NOMO-1 treated with dmso at 0.1 percent for 144 hours (cell line): ENCODE measurements around the gene CNGB1.
"Not testable (repeated sequence)": the region's sequence is repeated elsewhere in the genome, so short reads cannot be mapped to it uniquely, and the experiment has no call there.

Experiments used
- DNase-seq: peaks from one replicate; lab custom pipeline; 2025; ENCODE audit not compliant: unreplicated experiment; lab: John Stamatoyannopoulos, UW

CNGB1 gene

DNA sequence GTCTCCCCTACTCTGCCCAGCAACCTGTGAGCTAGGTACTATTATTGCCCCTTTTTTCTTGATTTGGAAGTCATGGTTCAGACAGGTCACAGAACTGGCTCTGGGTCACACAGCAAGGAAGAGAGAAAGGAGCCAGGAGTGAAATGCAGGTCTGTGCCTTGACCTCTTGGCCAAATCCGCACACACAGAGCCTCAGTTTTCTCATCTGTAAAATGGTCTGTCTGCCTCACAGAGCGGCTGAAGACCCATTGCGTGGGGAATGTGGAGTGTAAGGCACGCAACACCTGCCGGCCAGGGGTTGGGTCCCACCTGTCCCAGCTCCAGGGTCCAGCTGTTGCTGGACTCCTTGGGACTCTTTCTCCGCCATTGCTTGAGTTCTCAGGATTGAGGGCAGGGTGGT lies 32.4 kb downstream of the CNGB1 start:
- DNase-seq: no peak

DNA sequence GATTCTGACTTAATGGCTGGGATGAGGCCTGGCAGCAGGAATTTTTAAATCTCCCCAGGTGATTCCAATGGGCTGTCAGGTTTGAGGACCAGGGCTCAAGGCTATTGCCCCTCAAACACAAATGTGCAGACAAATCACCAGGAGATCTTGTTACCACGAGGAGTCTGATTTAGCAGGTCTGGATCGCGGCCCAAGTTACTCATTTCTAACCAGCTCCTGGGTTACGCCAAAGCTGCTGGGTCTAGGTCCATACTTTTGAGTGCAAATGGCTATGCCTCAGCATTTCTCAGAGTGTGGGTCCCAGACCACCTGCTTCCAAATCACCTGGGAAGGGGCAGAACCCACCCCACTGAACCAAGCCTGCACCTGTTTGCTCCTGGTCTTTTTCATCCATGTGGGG lies 33.1 kb downstream of the CNGB1 start:
- DNase-seq: no peak

DNA sequence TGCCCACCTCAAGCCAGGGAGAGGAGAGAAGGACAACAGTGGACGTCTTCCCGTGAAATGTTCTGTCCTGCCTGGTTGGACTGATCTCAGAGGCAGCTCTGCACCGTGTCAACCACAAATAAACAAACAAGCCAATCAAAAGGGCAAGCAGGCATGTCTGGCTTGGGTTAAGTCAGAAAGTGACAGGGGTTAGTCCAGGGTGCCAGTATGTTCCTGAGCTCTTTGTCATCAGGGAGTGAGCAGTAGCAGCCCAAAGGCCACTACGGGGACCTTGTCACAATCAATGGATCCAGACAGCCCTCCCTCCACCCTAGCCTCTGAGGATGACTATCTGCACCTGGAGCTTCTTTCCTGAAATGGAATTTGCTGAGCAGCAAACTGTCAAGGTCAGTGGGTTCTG lies 35.0 kb downstream of the CNGB1 start:
- DNase-seq: no peak

DNA sequence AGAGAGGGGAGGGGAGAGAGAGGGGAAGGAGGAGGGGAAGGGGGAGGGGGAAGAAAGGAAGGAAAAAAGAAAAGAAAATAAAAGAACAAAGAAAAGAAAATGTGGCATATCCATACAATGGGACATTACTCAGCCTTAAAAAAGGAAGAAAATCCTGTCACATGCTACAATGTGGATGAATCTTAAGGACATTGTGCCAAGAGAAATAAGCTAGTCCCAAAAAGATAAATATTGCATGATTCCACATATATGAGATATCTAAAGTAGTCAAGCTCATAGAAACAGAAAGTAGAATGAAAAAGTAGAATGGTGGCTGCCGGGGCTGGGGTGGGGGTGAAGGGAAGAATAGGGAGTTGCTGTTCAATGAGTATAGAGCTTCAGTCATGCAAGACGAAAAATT lies 40.4 kb downstream of the CNGB1 start:
- DNase-seq: no peak

DNA sequence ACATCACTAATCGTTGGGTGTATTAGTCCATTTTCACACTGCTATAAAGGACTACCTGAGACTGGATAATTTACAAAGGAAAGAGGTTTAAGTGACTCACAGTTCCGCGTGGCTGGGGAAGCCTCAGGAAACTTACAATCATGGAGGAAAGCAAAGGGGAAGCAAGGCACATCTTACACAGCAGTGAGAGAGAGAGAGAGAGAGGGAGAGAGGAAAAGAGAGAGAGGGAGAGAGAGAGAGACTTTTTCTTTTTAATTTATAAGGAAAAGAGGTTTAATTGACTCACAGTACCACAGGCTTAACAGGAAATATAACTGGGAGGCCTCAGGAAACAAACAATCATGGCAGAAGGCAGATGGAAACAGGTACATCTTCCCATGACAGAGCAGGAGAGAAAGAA lies 41.7 kb downstream of the CNGB1 start:
- DNase-seq: no peak

DNA sequence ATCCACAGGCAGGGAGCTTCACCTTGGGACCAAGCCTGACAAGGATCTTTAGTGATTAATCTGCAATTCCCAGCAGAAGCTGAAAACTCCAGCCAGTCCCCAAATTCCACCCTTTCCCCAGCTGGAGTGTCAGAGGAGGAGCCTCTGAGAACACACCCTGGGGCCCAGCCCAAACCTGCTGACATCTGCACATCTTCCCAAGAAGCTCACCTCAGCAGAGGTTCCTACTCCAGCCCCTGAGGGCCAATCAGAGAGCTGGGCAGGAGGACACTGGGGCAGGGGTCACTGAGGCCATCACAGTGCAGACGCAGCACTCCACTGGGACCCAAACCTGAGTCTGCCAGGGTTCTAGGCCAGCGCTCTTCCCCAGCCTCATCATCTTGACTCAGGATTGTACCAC lies 44.9 kb downstream of the CNGB1 start:
- no peak for DNase-seq

DNA sequence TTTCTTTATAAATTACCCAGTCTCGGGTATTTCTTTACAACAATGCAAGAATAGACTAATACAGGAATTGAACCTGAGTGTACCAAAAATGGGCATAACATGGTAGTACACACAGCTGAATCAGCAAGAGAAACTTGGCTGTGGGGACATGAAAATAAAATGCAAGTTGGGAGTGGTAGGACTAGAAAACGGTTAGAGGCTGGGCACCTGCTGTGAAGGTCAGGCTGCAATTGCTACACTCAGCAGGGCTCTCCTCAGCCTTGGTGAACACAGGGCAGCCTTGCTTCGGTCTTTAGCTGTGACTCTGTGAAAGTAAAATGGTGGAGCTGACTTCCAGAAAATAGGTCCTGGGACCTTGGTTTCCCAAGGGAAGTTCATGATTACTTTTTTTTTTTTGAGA lies 45.6 kb downstream of the CNGB1 start:
- no peak for DNase-seq

DNA sequence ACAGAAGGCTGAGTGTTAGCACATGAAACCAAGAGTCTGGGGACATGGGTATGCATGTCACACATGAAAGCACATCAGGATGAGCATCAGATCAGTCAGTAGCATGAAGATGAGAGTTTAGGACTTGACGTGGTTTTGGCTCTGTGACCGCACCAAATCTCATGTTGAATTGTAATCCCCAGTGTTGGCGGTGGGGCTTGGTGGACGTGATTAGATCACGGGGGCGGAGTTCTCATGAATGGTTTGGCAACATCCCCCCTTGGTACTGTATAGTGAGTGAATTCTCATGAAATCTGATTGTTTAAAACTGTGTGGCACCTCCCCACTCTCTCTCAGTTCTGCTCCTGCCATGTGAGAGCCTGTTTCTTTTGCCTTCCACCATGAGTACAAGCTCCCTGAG lies 46.4 kb downstream of the CNGB1 start:
- DNase-seq: no peak

DNA sequence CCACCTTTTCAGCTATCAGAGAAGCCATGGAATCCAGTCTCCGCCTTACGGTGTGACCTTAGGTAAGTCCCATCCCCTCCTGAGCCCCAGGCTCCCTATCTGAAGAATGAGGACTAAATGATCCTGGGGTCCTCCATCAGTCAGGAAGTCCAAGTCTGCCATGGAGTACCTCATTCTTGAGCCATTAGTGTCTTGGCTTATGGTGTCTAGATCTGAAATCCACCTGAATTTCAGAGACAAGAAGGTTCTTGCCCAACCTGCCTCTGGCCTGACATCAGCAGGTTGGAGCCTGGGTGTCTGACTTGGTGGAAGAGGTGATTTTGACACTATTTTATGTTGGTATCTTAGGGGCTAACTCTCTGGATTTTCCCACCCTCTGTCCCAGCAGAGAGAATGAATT lies 47.1 kb downstream of the CNGB1 start:
- no peak for DNase-seq

DNA sequence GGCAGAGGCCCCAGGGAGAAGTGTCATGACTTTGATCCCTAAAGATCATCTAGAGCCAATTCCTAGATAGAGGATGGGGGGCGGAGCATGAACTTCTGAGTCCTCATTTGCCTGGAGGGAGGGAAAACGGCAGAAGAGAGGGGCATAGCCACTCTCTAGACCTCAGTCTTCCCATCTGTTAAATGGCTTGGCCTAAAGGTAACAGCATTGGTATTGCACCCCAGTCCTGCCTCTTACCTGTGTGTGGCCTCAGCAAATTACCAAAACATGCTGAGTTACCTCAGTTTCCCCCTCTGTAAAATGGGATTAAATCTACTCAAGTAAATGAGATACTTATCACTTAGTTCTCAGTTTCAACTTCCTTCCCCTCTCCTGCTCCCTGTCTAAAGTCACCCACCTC lies 47.5 kb downstream of the CNGB1 start:
- DNase-seq: no peak

DNA sequence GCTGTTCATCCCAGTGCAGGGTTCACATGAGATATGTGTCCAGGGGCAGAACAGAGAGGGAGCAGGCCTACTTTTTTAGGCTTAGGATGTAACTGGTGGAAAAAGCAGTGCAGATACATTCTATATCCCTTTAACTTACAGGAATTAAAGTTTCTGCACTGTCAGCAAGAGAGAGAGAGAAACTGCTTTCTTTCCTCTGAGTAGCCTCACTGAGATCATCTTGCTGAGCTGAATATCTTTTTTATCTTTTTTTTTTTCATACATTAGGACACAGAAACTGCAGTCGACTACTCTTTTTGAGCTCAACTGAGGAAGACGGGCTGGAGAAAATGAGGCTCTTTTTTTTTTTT lies 50.1 kb downstream of the CNGB1 start:
- no peak for DNase-seq

DNA sequence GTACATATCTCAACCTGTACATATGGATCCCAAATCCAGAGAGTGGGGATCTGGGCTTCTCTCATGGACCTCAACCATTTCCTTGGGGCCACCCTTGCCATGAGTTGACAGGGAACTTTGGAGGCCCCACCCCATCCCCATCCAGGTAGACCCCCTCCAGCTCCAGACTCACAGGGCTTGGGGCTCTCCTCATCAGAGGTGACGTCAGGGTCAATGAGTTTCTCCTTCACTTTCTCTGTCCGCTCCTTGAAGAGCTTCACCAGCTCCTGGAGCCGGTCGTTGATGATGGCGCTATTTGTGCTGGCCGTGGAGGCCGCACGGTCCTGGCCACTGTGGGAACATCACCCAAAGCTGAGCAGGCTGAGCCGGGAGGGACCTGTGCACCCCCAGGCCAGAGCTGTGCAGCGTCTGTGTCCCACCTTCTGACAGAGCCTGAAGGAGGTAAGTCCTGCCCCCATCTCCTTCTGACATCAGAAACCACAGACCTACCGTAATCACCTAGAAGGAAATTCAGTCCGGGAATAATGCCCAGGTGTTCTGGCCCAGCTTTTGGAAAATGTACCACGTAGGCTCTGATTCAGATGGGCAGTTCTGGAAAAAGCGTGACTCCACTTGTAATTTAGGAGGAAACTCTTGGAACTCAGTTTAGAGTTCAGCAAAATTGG lies 50.6 kb downstream of the CNGB1 start:
- no peak for DNase-seq

DNA sequence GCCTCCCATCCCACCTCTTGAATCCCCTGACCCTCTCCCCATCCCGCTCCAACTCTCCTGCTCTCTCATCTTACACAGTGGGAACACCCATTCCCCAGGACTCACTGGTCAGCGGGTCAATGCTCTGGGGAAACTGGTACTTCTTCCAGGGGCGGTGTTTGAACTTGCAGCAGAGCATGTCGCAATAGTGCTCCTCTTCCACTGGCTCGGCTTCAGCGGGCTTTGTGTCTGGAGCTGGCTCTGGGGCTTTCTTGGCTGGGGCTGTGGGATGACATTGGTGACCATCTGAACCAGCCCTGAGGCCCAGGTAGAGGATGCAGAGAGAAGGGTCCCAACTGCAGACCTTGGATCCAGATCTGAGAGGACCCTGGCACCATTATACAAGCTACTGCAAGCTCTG lies 51.9 kb downstream of the CNGB1 start:
- no peak for DNase-seq

DNA sequence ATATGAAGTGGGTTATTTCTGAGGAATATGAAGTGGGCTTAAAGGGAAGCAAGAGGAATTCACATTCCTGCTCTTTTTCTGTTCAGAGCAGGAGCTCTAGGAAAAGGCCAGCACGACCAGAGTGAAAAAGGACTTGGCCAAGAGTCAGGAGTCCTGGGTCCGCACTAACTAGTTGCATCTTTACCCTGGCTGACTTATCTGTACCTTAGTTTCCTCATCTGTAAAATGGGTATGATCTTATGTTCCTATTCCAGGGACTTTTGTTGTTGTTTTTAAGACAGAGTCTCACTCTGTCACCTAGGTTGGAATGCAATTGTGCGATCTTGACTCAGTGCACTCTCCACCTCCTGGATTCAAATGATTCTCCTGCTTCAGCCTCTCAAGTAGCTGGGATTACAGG lies 52.5 kb downstream of the CNGB1 start:
- no peak for DNase-seq

DNA sequence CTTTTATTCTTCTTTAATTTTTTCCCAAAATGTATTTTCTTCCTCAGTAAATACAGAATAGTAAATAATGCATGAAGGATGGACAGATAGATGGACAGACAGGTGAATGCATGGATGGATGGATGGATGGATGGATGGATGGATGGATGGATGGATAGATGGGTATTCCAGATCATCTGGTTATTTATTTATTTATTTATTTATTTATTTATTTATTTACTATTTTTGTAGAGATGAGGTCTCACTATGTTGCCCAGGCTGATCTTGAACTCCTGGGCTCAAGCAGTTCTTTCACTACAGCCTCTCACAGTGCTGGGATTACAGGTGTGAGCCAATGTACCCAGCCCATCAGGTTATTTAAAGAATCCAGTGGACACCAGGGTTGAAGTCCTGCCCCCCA lies 53.0 kb downstream of the CNGB1 start:
- not testable (repeated sequence) for DNase-seq

DNA sequence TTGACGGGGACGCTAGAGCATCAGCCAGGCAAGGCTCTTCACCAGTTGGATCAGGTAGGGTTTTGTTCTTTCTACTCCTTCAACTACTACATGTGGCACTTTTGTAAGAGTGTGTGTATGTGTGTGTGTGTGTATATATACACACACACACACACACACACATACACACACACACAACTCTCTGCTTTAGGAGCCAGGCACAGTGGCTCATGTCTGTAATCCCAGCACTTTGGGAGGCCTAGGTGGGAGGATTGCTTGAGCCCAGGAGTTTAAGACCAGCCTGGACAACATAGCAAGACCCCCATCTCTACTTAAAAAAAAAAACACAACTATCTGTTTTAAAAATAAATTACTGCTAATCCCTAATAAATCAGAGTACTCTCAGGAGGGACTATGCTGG lies 53.4 kb downstream of the CNGB1 start:
- not testable (repeated sequence) for DNase-seq

DNA sequence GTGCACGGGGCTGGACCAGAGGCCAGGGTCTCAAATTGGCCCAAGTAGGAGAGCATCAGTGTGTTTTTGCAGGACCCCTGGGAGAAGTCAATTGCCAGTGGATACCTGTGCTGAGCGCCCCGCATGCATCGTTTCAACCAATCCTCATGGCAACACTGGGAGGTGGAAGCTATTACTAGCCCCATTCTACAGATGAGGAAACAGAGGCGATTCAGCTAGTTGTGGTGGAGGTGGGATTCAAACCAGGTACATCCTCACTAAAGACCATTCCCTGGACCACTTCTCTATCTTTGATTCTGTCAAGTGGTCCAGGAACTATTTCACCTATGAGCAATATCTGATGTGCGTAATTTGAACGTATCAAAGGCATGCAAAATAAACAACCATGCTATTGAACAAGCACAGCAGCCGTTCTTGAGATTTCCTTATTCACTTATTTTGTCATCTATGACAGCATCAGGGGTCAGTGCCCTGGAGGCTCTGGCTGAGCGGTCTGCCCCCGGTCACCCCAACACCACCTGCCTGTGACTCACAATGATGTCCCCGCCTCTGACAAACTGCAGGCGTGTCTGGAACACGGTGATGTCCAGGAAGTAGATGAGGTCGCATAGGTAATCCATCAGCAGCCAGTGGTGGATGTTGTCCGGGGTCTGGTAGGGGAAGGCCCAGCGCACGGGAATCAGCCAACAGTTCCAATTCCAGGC lies 54.0 kb downstream of the CNGB1 start:
- DNase-seq: no peak

DNA sequence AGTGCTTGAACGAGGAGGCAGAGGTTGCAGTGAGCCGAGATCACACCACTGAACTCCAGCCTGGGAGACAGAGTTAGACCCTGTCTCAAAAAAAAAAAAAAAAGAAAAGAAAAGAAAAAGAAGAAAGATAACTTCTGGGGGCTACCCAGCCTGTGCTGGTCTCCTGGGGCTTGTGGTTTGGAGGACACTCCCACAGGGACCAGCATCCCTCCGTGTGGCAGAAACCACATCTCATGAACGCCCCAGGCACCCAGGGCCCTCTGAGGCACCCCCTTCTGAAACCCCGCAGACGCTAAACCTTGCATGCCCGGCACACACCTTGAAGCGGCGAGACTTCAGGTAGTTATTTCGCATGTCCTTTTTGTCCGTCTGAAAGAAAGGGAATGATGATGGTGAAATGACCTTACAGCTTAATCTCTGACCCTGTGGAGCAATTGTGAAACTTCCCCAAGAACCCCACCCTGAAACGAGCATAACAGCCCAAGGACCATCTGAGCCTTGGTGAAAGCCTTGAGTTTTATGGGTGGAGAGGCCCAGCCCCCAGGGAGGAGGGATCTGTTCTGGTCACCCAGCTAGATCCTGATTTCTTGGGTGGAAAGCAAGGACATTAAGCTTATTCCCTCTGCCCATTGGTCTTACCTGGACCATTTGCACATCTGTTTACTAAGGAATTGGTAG lies 55.0 kb downstream of the CNGB1 start:
- no peak for DNase-seq

DNA sequence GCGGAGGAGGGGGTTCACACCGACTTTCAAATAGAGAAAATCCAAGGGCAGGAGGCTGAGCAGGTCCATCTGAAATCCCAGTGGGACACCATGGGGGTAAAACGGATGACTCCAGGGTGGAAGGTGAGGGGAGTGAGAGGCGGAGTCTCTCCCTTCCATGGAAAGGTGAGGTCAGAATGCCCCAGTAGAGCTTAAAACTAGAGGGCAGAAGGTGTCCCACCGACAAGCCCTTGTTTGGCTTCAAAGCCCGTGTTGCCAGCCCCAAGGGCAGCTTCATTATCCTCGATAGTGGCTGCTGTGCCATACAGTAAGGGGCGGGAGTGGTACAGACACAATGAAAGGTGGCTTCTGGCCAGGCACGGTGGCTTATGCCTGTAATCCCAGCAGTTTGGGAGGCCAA lies 55.7 kb downstream of the CNGB1 start:
- no peak for DNase-seq

DNA sequence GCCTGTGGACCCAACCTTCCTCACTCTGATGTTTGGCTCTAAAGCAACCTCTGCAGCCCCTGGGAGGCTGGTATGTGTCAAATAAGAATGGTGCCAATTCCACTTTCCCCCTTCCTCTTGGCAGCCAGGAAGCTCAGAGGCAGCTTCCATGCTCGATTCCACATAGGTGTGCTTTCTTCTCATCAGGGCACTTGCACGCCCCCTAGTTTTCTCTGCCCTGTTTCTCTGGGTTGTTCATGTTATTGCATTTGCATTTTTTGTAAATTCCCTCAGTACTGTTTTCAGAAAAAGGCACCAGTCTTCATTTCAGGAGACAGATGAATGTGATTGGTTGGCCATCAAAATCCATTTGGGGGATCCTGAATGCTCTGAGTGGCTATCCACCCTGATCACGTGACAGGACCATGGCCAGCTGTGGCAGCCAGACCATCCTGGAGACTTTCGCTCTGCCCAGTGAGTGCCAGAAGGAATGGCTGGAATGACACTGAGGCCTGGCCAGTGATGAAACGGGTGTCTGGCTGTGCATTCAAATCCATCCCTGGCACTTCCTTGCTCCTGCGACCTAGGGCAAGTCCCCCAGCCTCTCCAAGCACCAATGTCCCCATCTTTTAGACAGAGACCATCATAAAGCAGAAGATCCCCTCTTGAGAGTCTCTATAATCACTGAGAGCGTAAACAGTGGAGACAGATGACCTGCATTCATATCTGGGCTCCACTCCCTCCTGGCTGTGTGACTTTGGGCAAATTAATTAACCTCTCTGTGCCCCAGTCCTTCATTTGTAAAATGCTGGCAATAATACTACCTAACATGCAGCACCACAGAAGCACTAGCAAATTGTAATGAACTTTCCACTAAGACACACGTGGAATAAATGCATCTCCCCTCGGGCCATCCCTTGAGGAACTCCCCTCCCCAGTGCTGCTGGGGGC lies 56.4 kb downstream of the CNGB1 start:
- no peak for DNase-seq

DNA sequence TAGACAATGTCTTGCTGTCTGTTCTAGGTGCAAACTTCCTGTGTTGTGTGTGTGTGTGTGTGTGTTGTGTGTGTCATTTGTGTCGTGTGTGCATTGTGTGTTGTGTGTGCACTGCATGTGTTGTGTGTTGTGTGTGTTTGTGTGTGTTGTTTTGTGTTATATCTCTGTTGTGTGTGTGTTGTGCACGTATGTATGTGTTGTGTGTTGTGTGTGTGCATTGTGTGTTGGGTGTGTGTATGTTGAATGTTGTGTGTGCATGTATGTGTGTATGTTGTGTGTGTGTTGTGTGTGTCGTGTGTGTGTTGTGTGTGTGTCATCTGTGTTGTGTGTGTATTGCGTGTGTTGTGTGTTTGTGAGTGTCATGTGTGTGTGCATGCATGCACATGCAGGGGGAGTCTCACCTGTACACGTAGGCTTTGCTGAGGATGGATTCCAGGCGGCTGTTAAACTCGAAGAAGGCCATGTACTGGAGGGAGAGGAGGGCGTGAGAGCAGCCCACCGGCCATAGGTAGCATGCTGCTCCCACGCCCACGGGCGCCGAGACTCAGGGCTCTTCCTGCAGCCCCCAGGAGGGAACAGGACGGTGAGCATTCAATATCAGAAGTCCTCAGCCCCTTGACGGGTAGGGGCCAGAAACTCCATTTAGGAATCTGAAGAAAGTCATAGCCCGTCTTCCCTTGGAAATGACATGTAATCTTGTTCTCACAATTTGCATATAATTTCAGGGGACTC lies 58.2 kb downstream of the CNGB1 start:
- no peak for DNase-seq
